Measurements from ENCODE around the gene DNAJB2.

GRCh38 chr2:219285373-219285735, 6.2 kb downstream of the DNAJB2 start:
- TF ChIP-seq POLR2A (IDR thresholded peaks at IDR 0.05; ENCODE audit: low read length) (no peak), JUN (IDR thresholded peaks at IDR 0.05) (no peak), EP300 (IDR thresholded peaks at IDR 0.05) (no peak)
- TF ChIP-seq, protein P1, sequence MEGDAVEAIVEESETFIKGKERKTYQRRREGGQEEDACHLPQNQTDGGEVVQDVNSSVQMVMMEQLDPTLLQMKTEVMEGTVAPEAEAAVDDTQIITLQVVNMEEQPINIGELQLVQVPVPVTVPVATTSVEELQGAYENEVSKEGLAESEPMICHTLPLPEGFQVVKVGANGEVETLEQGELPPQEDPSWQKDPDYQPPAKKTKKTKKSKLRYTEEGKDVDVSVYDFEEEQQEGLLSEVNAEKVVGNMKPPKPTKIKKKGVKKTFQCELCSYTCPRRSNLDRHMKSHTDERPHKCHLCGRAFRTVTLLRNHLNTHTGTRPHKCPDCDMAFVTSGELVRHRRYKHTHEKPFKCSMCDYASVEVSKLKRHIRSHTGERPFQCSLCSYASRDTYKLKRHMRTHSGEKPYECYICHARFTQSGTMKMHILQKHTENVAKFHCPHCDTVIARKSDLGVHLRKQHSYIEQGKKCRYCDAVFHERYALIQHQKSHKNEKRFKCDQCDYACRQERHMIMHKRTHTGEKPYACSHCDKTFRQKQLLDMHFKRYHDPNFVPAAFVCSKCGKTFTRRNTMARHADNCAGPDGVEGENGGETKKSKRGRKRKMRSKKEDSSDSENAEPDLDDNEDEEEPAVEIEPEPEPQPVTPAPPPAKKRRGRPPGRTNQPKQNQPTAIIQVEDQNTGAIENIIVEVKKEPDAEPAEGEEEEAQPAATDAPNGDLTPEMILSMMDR (IDR thresholded peaks at IDR 0.05), result no peak
- TF ChIP-seq, protein P2, sequence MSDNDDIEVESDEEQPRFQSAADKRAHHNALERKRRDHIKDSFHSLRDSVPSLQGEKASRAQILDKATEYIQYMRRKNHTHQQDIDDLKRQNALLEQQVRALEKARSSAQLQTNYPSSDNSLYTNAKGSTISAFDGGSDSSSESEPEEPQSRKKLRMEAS (IDR thresholded peaks at IDR 0.05), result no peak
- TF ChIP-seq, protein P3, sequence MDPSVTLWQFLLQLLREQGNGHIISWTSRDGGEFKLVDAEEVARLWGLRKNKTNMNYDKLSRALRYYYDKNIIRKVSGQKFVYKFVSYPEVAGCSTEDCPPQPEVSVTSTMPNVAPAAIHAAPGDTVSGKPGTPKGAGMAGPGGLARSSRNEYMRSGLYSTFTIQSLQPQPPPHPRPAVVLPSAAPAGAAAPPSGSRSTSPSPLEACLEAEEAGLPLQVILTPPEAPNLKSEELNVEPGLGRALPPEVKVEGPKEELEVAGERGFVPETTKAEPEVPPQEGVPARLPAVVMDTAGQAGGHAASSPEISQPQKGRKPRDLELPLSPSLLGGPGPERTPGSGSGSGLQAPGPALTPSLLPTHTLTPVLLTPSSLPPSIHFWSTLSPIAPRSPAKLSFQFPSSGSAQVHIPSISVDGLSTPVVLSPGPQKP (IDR thresholded peaks at IDR 0.05; ENCODE audit: low read depth, low read length), result no peak

All from A549 (cell line).